HG03280 (cell line): ENCODE results near the gene NOL4L.

Experiments
- ATAC-seq: cut with Tn5 transposase; IDR thresholded peaks from one replicate; pipeline ENCODE4 v1.9.1; 2021; ENCODE audit warnings: mild to moderate bottlenecking, moderate library complexity; ENCODE audit not compliant: unreplicated experiment

NOL4L gene

DNA sequence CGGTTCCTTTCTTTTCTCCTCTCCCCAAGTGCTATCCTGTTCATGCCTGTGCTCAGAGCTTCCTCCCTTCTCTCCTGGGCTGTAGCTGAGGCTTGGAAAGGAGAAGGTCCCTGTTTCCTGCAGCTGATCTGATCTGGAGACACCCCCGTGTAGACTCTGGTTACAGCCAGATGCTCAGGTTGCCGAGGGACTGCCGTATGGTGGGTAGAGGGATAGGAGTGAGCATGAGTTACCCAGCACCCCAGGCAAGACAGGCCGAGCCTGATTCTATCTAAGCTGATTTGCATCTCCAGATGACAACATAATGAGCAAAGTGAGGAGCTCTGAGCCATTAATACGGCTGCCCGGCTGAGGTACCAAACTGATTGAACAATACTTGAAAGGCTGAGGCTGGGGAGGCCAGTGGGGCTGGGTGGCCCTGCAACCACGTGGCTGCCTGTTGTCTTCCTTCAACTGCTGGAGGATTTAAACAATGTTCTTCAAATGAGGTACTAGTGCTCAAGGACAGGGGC, 135.2 kb downstream of the NOL4L start:
- ATAC-seq: no peak

- ATAC-seq: no peak
Measured at GRCh38 chr20:32449057-32449889, 135.9 kb downstream of the NOL4L start.

GRCh38 chr20:32448306-32449056, 136.7 kb downstream of the NOL4L start:
- no peak for ATAC-seq

GRCh38 chr20:32447136-32448027, 137.8 kb downstream of the NOL4L start:
- ATAC-seq: no peak

GRCh38 chr20:32446301-32447100, 138.6 kb downstream of the NOL4L start:
- ATAC-seq: no peak

GRCh38 chr20:32445539-32446273, 139.4 kb downstream of the NOL4L start:
- ATAC-seq: no peak

DNA sequence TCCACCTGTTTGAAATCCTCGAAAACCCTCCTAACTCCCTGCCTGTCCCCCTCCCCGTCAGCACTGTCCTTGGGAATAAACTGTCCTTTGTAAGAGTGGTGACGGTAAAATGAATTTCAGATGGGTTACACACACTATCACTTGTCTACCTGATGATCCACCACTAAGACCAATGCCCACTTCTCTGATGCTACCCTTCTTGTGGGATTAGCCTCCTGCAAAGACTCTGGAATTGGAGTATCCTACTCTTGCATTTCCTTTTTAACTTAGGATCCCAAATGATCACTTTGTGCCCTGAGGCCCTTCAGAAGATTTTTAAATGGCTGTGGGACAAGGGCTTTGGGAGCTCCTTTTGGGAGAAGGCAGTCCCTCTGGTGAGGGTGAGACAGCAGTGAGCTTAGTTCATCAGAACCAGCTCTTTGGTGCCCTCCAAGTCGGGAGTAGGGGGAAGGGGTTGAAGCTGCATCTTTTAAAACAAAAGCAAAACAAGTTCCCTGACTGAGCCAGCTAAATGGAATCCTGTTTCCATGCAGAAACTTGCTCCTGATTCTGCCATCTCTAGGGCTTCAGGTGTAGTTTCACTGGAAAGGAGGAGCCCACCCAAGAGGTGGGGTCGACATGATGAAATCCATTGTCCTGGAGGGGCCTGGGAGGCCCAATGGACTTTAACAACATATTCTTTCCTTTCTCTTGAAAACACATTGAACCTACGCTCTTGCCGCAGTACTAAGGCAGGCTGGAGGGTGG, 140.5 kb downstream of the NOL4L start:
- no peak for ATAC-seq

DNA sequence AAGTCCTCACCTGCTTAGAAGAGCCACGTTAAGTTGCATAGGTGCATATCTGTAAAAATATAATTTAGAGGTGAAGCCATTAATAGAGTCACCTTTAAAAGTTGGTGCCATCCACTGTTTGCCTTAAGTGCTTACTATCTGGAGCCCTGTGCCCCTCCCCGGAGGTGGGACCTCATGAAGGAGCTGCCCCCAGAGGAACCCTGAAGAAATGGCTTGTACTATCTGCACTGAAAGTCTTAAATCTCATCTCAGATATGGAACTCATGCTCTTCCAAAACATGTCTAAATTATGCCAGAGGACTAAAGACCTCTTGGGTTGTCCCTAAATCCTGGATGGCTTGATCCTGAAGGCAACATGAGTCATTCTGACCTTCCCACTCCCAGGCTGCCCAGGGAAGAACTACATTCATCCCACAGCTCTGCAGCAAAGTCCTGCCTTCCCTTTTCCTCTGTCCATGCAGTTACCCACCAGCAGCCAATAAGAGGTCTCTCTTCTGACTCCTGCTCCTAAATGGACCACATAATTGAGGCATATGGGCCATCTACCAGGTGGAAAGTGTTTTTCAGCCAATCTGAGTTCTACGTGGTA, 141.7 kb downstream of the NOL4L start:
- ATAC-seq: no peak

- no peak for ATAC-seq
Measured at GRCh38 chr20:32442630-32443373, 142.3 kb downstream of the NOL4L start.

GRCh38 chr20:32441638-32442037, 143.5 kb downstream of the NOL4L start:
- no peak for ATAC-seq

DNA sequence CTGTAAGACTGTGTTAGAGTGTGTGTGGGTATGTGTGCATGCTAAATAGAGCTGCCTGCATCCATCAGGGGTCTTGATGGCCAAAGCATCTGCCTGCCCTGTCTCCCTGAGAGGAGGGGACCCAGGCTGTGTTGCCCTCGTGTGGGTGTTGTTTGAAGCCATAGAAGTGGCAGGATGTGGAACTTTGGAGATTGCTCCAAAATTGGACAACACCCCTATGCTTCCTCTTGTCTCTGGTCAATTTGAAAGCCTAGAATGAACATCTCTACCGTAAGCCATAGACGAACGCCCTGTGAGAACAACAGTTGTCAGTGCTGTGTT, 144.4 kb downstream of the NOL4L start:
- ATAC-seq: no peak

DNA sequence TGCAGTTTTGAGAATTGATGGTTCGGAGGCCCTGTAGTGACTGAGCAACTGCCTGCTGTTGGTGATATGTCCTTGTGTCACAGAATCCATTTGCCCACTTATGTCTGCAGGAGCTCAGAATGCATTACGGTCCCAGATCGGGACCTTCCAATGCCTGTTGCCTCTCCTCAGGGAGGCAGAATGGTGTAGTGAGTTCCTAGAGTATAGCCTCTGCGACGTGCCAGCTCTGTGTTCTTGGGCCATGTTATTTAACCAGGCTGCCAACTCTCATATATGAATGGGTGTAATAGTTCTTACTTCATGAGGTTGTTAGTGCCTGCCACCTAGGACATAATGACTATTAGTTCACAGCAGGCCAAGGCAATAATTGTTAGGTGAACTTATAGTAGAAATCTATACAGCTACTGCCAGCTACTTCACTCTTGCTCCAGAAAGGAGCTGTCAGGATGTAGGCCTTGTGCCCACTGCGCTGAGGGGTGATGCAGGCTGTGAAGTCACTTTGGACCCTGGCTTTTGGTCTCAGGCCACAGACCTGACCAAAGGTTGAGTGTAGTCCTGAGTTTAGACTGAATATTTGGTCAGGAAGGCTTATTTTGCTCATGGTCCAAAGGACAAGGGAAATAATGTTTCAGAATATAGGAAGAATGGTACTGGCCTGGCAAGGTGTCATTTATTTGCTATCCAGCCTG, 144.9 kb downstream of the NOL4L start:
- no peak for ATAC-seq

GRCh38 chr20:32439132-32439829, 145.9 kb downstream of the NOL4L start:
- no peak for ATAC-seq

- no peak for ATAC-seq
Measured at GRCh38 chr20:32438331-32438858, 146.7 kb downstream of the NOL4L start.

DNA sequence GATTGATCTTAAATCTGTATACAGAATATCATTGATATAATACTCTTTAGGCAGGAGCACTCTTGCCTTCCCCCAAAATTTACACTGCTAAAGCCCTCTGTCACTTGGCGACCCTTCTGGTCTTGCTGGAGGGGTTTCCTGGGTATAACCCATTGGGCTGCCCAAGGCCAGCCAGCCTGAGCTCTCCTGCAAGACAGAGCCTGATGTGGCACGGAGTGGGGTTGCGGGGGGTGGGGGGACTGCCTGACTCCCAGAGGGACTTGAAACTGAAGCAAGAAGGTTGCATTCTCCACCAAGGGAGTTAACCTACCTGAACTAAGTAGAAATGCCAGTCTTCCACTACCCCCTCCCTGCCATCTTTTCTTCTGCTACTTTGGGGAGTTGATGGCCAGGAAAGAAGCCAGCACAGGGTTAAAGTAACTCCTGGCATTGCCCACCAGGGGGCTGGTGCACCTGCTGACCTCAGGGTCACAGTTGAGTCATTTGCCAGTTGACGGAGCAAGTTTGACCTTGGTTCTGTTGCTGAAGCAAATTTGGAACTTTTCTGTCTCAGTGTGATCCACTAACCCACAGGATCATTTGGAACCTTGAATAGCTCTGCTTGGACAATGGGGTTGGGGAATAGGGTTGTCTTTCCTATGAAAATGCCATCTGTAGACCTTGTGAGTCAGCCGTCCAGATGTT, 147.6 kb downstream of the NOL4L start:
- no peak for ATAC-seq

- no peak for ATAC-seq
Measured at GRCh38 chr20:32436968-32437367, 148.2 kb downstream of the NOL4L start.
